ENCODE results near the gene CCSER2.
"Not testable (repeated sequence)": the region's sequence is repeated elsewhere in the genome, so short reads cannot be mapped to it uniquely, and the experiment has no call there.

The CCSER2 gene

DNA sequence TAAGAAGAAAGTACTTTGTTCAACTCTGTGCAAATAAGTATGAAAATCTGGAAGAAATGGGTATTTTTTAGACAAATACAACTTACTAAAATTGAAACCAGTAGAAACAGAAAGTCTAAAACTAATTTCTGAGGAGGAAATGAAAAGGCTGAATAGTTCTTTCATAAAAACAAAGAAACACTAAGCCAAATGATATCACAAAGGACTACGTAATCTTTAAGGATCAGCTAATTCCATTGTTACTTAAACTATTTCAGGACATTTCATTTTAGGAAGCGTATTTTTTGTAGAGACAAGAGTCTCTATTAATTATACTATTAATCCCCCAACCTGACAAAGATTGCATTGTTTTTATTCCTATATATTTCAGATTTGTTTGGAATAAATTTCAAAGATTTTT is 11.2 kb upstream of the CCSER2 start:
- DNase-seq = no peak

GRCh38 chr10:84321902-84322301 is 6.5 kb upstream of the CCSER2 start:
- no peak for DNase-seq

DNA sequence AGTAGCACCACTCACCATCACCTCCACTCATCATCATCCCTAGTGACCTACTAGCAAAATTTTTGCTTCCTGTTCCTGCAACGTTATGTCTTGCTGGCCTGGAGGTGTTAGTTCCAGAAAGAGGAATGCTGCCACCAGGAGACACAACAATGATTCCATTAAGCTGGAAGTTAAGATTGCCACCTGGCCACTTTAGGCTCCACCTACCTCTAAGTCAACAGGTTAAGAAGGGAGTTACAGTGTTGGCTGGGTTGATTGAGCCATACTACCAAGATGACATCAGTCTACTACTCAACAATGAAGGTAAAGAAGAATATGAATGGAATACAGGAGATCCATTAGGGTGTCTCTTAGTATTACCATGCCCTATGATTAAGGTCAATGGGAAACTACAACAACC is 4.8 kb upstream of the CCSER2 start:
- DNase-seq = peak; percentile 43

- DNase-seq = not testable (repeated sequence)
Observed at GRCh38 chr10:84326995-84327394, 1.4 kb upstream of the CCSER2 start.

DNA sequence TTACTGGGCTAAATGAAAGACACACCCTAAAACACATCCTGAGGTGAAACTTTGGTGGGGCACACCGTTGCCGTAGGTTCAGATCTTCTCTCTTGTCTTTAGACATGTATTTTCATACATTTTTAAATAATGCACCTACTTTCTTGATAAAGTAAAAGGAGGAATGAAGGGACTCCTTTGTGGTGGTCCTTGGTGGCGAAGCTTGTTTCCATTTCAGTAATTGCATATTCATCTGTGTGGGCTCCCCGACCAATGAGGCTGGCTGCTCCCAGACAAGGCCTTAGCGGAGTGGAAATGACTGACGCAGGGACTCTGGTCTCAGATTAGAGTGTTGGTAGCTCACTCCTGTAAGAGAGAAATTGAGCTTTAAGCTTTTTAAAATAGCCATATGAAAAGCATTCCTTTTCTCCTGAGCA is 815 bp downstream of the CCSER2 start:
- peak; percentile 52 for DNase-seq

DNA sequence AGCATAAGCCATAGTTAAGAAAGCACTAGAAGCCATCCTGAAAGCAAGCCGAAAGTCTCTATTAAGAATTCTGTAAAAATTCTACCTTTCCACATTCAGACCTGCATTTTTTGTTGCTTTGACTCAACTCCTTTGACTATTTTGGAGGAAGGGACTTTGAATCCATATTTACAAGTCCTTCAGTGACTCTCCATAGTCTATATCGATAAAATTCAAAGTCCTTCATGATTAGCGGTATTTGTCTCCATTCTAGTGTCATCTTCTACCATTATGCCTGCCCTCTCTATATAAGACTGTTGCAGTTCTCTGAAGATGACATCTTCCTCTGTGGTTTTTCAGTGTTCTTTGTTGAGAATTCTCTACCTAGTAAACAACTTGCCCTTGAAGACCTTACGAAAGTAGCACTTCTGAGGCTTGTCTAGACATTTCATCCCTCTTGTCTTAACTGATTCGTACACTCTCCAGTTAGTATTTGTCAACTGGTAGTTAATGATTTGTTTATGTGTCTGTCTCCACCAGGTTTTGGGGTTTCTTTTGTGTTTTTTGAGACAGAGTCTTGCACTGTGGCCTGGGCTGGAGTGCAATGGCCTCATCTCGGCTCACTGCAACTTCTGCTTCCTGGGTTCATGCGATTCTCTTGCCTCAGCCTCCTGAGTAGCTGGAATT is 1.7 kb downstream of the CCSER2 start:
- DNase-seq = peak; percentile 21

GRCh38 chr10:84331091-84331490 is 2.7 kb downstream of the CCSER2 start:
- DNase-seq = peak; percentile 25

DNA sequence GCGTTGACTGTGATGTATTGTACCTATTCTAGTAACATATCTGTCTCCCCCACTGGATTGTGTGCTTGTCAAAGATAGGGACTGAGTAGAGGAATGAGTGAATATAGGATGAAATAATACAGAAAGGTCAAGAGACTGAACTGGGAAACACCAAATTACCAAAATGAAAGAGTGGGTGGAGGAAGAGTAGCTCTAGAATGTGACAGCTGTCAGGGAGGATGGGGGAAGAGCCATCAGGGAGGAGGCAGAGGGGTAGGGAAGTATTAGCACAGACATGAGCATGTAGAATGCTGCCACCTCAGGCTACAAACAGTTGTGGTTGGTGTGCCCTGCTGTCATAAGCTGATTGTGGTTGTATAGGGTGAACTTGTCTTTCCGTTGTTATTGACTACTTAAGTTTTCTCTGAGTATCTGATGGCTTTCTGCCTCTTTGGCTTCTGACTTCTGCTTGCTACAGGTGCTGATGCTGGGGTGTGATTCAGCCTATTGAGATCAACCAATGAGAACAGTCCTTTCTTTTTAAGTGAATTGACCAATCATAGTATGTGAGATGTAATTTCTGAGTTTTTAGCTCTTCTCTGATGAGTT is 5.6 kb downstream of the CCSER2 start:
- peak; percentile 30 for DNase-seq

- DNase-seq = no peak
Observed at GRCh38 chr10:84334811-84335210, 6.4 kb downstream of the CCSER2 start.

DNA sequence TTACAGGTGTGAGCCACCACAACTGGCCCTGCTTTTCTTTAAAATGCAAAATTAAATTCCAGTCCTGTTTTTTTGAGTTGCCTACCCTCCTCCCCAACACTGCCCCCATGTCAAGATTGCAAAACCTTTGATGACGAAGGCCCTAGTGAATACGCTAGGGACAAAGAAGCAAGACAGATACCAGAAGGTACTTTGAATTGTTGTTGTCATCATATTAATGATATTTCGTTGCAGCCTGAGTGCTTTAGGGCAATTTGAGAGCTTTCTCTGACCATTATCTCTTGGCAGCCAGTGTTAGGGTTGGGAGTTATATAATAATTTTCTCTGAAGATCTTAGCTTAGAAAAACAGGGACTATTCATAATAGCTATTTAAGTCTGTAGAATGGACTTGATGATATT is 7.1 kb downstream of the CCSER2 start:
- no peak for DNase-seq

DNA sequence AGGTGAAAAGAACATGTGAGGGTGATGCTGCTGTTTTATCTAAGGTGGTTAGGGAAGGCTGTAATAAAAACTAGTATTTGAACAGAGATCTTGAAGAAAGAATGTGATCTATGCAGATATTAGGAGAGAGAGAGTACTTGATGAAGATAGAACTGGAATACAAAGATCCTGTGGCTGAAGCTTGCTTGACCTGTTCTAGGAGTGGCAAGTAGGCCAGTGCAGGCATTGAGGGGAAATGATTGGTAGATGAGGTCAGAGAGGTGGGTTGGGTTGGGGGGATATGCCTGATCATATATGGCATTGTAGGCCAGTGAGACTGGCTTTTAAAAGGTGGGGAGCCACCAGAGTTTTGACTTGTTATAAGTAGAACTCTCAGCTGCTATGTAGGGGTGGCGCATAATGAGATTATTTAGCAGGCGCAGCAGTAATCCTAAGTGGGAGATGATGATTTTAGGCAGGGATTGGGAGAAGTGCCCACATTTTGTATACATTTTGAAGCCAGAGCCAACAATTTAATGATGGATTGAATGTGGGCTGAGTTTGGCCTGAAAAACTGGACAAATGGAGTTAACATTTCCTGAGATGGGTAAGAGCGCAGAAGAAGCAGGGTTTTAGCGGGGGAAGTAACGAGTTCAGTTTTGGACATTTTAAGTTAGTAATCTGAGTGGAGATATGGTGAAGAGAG is 8.2 kb downstream of the CCSER2 start:
- peak; percentile 18 for DNase-seq

- DNase-seq = no peak
Observed at GRCh38 chr10:84337199-84337598, 8.8 kb downstream of the CCSER2 start.

GRCh38 chr10:84339025-84339424 is 10.6 kb downstream of the CCSER2 start:
- DNase-seq = no peak

GRCh38 chr10:84340187-84340586 is 11.8 kb downstream of the CCSER2 start:
- peak; percentile 80 for DNase-seq

DNA sequence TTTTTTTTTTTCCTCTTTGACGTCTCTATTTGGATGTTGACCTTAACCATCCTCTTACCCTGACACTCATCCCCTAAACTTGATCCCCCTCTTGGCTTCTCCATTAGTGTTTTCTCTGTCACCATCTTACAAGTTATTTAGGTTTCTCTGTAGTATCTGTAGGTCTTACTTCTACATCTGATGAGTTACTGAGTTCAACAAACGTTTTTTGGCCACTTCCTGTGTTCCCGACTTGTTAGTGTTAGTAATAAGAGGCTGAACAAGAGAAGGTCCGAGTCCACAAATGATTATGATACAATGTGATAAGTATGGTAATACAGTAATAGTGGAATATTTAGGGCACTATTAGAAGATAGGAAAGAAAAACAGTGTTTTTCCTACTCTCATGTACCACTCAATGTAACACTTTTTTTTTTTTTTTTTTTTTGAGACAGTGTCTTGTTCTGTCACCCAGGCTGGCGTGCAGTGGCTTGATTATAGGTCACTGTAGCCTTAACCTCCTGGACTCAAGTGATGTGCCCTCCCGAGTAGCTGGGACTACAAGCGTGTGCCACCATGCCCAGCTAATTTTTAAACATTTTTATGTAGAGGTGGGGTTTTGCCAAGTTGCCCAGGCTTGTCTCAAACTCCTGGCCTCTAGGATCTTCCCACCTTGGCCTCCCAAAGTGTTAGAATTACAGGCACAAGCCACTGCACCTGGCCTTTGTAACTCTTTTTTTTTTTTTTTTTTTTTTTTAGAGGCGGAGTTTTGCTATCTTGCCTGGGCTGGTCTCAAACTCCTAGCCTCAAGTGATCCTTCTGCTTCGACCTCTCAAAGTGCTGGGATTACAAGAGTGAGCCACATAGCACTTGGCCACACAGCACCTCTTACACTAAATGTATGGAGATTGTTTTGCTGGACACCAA is 12.5 kb downstream of the CCSER2 start:
- DNase-seq = peak; percentile 47

GRCh38 chr10:84341538-84341856 is 13.1 kb downstream of the CCSER2 start:
- DNase-seq = no peak

- no peak for DNase-seq
Observed at GRCh38 chr10:84341983-84342382, 13.6 kb downstream of the CCSER2 start.

DNA sequence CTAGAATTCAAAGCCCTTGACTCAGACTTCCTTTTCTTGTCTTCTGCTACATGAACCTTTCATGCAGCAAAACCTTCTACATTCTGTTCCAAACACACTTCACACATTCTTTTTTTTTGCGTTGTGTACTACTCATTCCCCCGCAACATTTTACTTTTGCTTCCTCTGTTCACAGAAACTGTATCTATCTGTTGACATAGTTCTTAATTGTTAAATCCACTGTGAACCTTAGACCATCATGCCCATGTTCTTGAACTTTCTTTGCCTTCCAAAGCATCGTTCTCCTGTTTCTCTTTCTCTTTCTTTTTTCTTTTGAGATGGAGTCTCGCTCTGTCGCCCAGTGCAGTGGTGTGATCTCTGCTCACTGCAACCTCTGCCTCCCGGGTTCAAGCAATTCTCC is 14.2 kb downstream of the CCSER2 start:
- DNase-seq = no peak

DNA sequence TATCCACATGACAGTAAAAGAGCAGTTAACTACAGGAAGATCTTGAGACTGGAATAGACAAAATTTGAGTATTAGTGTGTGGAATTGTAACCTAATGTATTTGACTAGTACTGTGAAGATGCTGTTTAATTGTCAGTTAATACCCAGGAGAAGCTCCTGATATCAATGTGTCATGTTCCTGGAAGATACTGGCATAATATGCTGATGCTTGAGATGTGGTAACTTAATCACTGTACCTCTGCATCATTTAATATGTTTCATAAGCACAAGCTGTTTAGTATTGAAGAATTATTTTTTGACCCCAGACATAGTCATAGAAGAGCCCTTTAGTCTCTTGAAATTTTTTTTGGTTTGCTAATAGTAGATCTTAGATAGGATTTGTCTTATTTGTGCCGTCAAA is 15.4 kb downstream of the CCSER2 start:
- no peak for DNase-seq

- no peak for DNase-seq
Observed at GRCh38 chr10:84344526-84344925, 16.1 kb downstream of the CCSER2 start.

DNA sequence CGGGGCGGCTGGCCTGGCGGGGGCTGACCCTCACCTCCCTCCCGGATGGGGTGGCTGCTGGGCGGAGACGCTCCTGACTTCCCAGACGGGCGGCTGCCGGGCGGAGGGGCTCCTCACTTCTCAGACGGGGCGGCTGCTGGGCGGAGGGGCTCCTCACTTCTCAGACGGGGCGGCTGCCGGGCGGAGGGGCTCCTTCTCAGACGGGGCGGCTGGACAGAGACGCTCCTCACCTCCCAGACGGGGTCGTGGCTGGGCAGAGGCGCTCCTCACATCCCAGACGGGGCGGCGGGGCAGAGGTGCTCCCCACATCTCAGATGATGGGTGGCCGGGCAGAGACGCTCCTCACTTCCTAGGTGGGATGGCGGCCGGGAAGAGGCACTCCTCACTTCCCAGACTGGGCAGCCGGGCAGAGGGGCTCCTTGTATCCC is 19.2 kb downstream of the CCSER2 start:
- not testable (repeated sequence) for DNase-seq

- no peak for DNase-seq
Observed at GRCh38 chr10:84348447-84348846, 20.1 kb downstream of the CCSER2 start.

DNA sequence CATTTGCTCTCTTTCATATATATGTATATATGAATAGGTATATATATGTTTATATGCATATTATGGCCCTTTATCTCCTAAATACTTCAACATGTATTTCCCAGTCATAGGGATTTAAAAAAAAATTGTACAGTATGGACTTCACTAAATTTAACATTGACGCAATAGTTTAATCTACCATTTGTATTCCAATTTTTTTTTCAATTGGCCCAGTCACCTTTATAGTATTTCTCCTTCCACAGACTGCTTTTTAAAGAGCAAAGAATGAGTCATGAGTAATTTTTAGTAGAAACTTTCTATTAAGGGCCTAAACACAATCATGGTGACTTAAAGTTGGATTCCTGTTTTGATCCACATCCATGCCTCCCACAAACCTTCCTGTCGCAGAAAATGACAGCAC is 20.5 kb downstream of the CCSER2 start:
- no peak for DNase-seq

Data from NCI-H510A treated with DMSO at 0.1 percent for 48 hours (cell line).